ENCODE results near the gene ADAT3.
A peak's percentile ranks its signal among the peaks of the same experiment; 100 is the strongest.

GRCh38 chr19:1941146-1942077, 36.2 kb downstream of the ADAT3 start, which contains the start of gene CSNK1G2:
- peak in 1 of 7 experiments; percentile 45 for TF ChIP-seq CTCF (IDR thresholded peaks at IDR 0.05)
- no peak for TF ChIP-seq POLR2A (IDR thresholded peaks at IDR 0.05)
- TF ChIP-seq POLR2AphosphoS5 (IDR thresholded peaks at IDR 0.05) = peak in 1 of 3 donors; percentile 39

All from stomach (tissue), 4 donors.